Endothelial cell of umbilical vein (primary cell): ENCODE data around the gene KDM7A. TPM values are rescaled to one million over a fixed set of nuclear protein-coding genes. Genes with fewer than 3 reads are reported as not detected.

Experiments used
- BruUV-seq: library from RNA; stranded (reverse); fragments of 400-500 nt; replicated peaks from 2 replicates; lab custom pipeline; 2021; lab: Mats Ljungman, UMichigan
- CTCF ChIA-PET: fragments of 300-600, 350-600 bp; sonication (Branson Sonifier 250); formaldehyde crosslinking; loops from one replicate; lab custom pipeline; 2021; ENCODE audit warnings: antibody characterized with exemption, inconsistent platforms; lab: Charles Lee
- POLR2A ChIA-PET: fragments of 300-600, 350-600 bp; sonication (Branson Sonifier 250); formaldehyde crosslinking; loops from one replicate; lab custom pipeline; 2021; ENCODE audit warnings: antibody characterized with exemption, inconsistent platforms; lab: Charles Lee
- DNase-seq: peaks from one replicate; pipeline ENCODE4 v3.0.0-alpha.2; 2011; ENCODE audit warnings: low read depth, low spot score
- FAIRE-seq: peaks from 2 replicates; lab custom pipeline; 2011; peaks lifted over from hg19 to GRCh38; lab: Jason Lieb, UNC
- H2AFZ ChIP-seq: 2 replicates; pipeline ENCODE4 v1.6.0; 2012; ENCODE audit warnings: low read depth, low read length, control low read depth, inconsistent platforms
- H3K27ac ChIP-seq: 2 replicates; pipeline ENCODE4 v1.5.1; 2011; ENCODE audit warnings: low read depth, mild to moderate bottlenecking, control low read depth, low read length, moderate library complexity; ENCODE audit not compliant: insufficient read depth
- H3K27me3 ChIP-seq, 2 experiments: 2 replicates each; pipeline versions ENCODE4 v1.6.0 to v1.6.1; 2011; ENCODE audit warnings: low read length in 2 of 2, mixed read lengths in 1 of 2; ENCODE audit not compliant: control insufficient read depth in 2 of 2, insufficient read depth in 2 of 2
- H3K36me3 ChIP-seq, 2 experiments: 2 replicates in 1 of 2; 3 replicates in 1 of 2; pipeline ENCODE4 v1.5.1; 2011; ENCODE audit warnings: low read length in 2 of 2, mild to moderate bottlenecking in 1 of 2, moderate library complexity in 1 of 2; ENCODE audit not compliant: control insufficient read depth in 2 of 2, insufficient read depth in 2 of 2; ENCODE audit errors: extremely low read depth in 1 of 2
- H3K4me1 ChIP-seq: 3 replicates; pipeline ENCODE4 v1.5.1; 2011; ENCODE audit warnings: mild to moderate bottlenecking, low read length; ENCODE audit not compliant: control insufficient read depth, insufficient read depth; ENCODE audit errors: extremely low read depth
- H3K4me2 ChIP-seq: 2 replicates; pipeline ENCODE4 v1.6.1; 2011; ENCODE audit warnings: low read length, control low read depth, mixed read lengths; ENCODE audit not compliant: insufficient read depth
- H3K4me3 ChIP-seq, 3 experiments: fragments of 200-600 bp in 1 of 3; sonication (generic), shearing (Covaris generic) in 1 of 3; replicated peaks in 1 of 3; 2 replicates each; pipeline ENCODE4 v1.5.1; 2011 to 2016; ENCODE audit warnings: control low read depth in 3 of 3, low read length in 3 of 3, mild to moderate bottlenecking in 2 of 3, inconsistent platforms in 1 of 3, low read depth in 1 of 3, moderate library complexity in 1 of 3; ENCODE audit not compliant: insufficient read depth in 1 of 3
- H3K79me2 ChIP-seq: 2 replicates; pipeline ENCODE4 v1.6.0; 2012; ENCODE audit warnings: low read length, inconsistent platforms; ENCODE audit not compliant: control insufficient read depth, insufficient read depth
- H3K9ac ChIP-seq: replicated peaks from 2 replicates; pipeline ENCODE3; 2011; ENCODE audit warnings: low read length, control low read depth; ENCODE audit not compliant: insufficient read depth; ENCODE audit errors: extremely low read depth
- H3K9me1 ChIP-seq: replicated peaks from 3 replicates; pipeline ENCODE4 v1.6.0; 2011; ENCODE audit warnings: mild to moderate bottlenecking, low read length; ENCODE audit not compliant: control insufficient read depth, insufficient read depth; ENCODE audit errors: extremely low read depth
- H3K9me3 ChIP-seq: replicated peaks from 2 replicates; pipeline ENCODE4 v1.5.1; 2012; ENCODE audit warnings: low read length, inconsistent platforms; ENCODE audit not compliant: control insufficient read depth, insufficient read depth
- H4K20me1 ChIP-seq: replicated peaks from 2 replicates; pipeline ENCODE3; 2011; ENCODE audit warnings: mild to moderate bottlenecking, low read length; ENCODE audit not compliant: control insufficient read depth, insufficient read depth; ENCODE audit errors: extremely low read depth
- EZH2 ChIP-seq: IDR thresholded peaks from 2 replicates; pipeline ENCODE4 v1.6.1; 2012; ENCODE audit warnings: borderline replicate concordance, low read depth, mild to moderate bottlenecking, moderate library complexity, low read length, inconsistent platforms; ENCODE audit not compliant: severe bottlenecking
- MYC ChIP-seq: IDR thresholded peaks from one replicate; pipeline ENCODE4 v1.6.1; 2011; ENCODE audit warnings: mild to moderate bottlenecking, low read depth, low read length
- POLR2AphosphoS5 ChIP-seq: IDR thresholded peaks from 2 replicates; pipeline ENCODE4 v1.6.1; 2012; ENCODE audit warnings: low read depth, mild to moderate bottlenecking, control low read depth, low read length, moderate library complexity; ENCODE audit not compliant: insufficient read depth
- dilution Hi-C: fragments of 300-500 bp; cut with MboI; formaldehyde crosslinking; loops from one replicate; pipeline ENCODE4 v1.15.0; 2019; ENCODE audit warnings: low sequenced_read_pairs; ENCODE audit not compliant: extremely low pct_ligation_motif_present
- intact Hi-C: fragments of 100-400 bp; cut with micrococcal nuclease; formaldehyde crosslinking; loops from one replicate; pipeline ENCODE4 v1.10.0; 2022
- polyA plus RNA-seq, 4 experiments: library from polyadenylated mRNA; depleted of rRNA in 3 of 4; stranded (reverse) in 3 of 4; unstranded in 1 of 4; fragments of >200 nt; gene quantifications; 2 replicates each; pipeline versions ENCODE4 v1.2.1 to v1.2.3, GENCODE V29; 2011 to 2012; ENCODE audit warnings: missing spikeins in 1 of 4
- total RNA-seq: library from RNA; stranded (reverse); gene quantifications from 2 replicates; pipeline ENCODE4 v1.2.3, GENCODE V29; 2021
- TF ChIP-seq, protein P1 (sequence below): IDR thresholded peaks from 2 replicates; pipeline ENCODE4 v1.6.1; 2011; ENCODE audit not compliant: insufficient read depth, insufficient read length
- TF ChIP-seq, protein P2 (sequence below), 2 donors: IDR thresholded peaks; 1 replicate in 1 of 2; 2 replicates in 1 of 2; pipeline ENCODE4 v1.5.1; 2011; ENCODE audit warnings: low read length in 2 of 2, mild to moderate bottlenecking in 2 of 2, moderate library complexity in 2 of 2, control low read depth in 1 of 2, inconsistent platforms in 1 of 2, low read depth in 1 of 2; ENCODE audit not compliant: insufficient read depth in 1 of 2; ENCODE audit errors: extremely low read depth in 1 of 2

KDM7A gene
- total and polyA plus RNA-seq, 2 donors (not counting 3 experiments of a cell fraction or from before 2014, with no cell fraction given) = 2.4 to 7.3 TPM

DNA sequence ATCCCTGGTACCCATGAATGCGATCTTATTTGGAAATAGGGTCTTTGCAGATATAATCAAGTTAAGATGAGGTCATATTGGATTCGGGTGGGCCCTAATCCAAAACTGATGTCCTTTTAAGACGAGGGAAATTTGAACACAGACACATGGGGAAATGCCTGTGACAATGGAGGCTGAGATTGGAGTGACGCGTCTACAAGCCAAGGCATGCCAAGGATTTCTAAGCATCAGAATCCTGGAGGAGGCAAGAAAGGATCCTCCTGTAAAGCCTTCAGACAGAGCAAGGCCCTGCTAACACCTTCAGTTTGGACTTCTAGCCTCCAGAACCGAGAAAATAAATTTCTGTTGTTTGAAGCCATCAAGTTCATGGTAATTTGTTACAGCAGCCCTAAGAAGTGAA is 132.5 kb downstream of the KDM7A start:
- H4K20me1 ChIP-seq = no peaks in the 10 kb centered on the region
- no peak overlapping the region for H3K27ac ChIP-seq
- H3K9me3 ChIP-seq = no peaks in the 10 kb centered on the region
- CTCF ChIA-PET = no interaction called here
- H3K4me3 ChIP-seq = no peak overlapping the region
- BruUV-seq = no TSS peak
- dilution Hi-C loops = no loop called here
- DNase-seq = no peak
- intact Hi-C loops = loop anchor here (10.0 kb wide), 2 partner anchors 679 to 1631 kb away; no protein-coding TSS in a partner anchor
- peaks cover 3 to 4% of the 10 kb centered on the region in 2 experiments for H3K36me3 ChIP-seq
- no peak overlapping the region for H3K9ac ChIP-seq
- no peak overlapping the region for H2AFZ ChIP-seq
- TF ChIP-seq, protein P1, sequence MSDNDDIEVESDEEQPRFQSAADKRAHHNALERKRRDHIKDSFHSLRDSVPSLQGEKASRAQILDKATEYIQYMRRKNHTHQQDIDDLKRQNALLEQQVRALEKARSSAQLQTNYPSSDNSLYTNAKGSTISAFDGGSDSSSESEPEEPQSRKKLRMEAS = no peak
- no peak for TF ChIP-seq EZH2
- no peaks in the 10 kb centered on the region for H3K9me1 ChIP-seq
- no peaks in the 10 kb centered on the region for H3K27me3 ChIP-seq
- no peak overlapping the region for H3K4me2 ChIP-seq
- POLR2A ChIA-PET = no interaction called here
- no peak for FAIRE-seq
- H3K79me2 ChIP-seq = peaks cover 16% of the 10 kb centered on the region
- peaks cover 40% of the 10 kb centered on the region for H3K4me1 ChIP-seq

DNA sequence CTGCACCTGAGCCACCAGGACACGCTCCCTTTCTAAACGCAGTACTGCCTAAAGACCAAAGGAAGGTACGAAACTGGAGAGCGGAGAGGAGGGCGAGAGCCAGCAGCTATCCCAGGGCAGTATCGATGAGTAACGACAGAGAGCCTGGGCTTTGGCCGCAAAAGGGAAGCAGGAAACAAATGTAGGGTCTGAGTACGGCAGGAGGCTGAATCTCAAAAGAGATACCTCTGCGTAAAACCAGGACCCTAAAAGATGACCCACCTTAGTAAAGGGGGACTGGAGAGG is 134.5 kb downstream of the KDM7A start:
- no peak for FAIRE-seq
- peak overlapping the region; percentile 61 for H3K9ac ChIP-seq
- peak overlapping the region in 2 of 3 experiments; percentile 10 to 53 for H3K4me3 ChIP-seq
- POLR2A ChIA-PET = interaction anchor here (1.3 to 1.6 kb wide), 4 partner anchors 16 to 702 kb away, joined by 3 to 5 read pairs (median 4); no protein-coding TSS in a partner anchor
- DNase-seq = no peak
- intact Hi-C loops (loop anchor here (1.0 to 10.0 kb wide), 4 partner anchors 19 to 1632 kb away; no protein-coding TSS in a partner anchor), dilution Hi-C loops (no loop called here)
- peaks cover 46% of the 10 kb centered on the region for H3K4me1 ChIP-seq
- H3K27ac ChIP-seq = peak overlapping the region; percentile 85
- BruUV-seq = no TSS peak
- no peak for TF ChIP-seq MYC
- TF ChIP-seq, protein P2, sequence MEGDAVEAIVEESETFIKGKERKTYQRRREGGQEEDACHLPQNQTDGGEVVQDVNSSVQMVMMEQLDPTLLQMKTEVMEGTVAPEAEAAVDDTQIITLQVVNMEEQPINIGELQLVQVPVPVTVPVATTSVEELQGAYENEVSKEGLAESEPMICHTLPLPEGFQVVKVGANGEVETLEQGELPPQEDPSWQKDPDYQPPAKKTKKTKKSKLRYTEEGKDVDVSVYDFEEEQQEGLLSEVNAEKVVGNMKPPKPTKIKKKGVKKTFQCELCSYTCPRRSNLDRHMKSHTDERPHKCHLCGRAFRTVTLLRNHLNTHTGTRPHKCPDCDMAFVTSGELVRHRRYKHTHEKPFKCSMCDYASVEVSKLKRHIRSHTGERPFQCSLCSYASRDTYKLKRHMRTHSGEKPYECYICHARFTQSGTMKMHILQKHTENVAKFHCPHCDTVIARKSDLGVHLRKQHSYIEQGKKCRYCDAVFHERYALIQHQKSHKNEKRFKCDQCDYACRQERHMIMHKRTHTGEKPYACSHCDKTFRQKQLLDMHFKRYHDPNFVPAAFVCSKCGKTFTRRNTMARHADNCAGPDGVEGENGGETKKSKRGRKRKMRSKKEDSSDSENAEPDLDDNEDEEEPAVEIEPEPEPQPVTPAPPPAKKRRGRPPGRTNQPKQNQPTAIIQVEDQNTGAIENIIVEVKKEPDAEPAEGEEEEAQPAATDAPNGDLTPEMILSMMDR (IDR thresholded peaks at IDR 0.05; ENCODE audit: extremely low read depth in 1 of 2, insufficient read depth in 1 of 2, low read depth in 1 of 2, low read length in 2 of 2) = no peak
- TF ChIP-seq, protein P1 = no peak
- TF ChIP-seq POLR2AphosphoS5 = no peak
- H4K20me1 ChIP-seq = no peaks in the 10 kb centered on the region
- CTCF ChIA-PET = interaction anchor here (0.7 to 6.0 kb wide), 4 partner anchors 9 to 40 kb away, joined by 3 to 66 read pairs (median 4); partner anchors contain the start of gene PARP12
- H3K4me2 ChIP-seq = peak overlapping the region; percentile 86
- peak overlapping the region; percentile 32 for H2AFZ ChIP-seq
- H3K36me3 ChIP-seq = peaks cover 9 to 10% of the 10 kb centered on the region in 2 experiments
- H3K9me3 ChIP-seq = no peaks in the 10 kb centered on the region
- H3K79me2 ChIP-seq = peaks cover 32% of the 10 kb centered on the region
- H3K27me3 ChIP-seq = no peaks in the 10 kb centered on the region
- H3K9me1 ChIP-seq = no peaks in the 10 kb centered on the region
